Trophoblast cell (in vitro differentiated cells and primary cell): ENCODE measurements around the gene MIF.

Experiments
- DNase-seq, 2 donors: peaks; one replicate each; pipeline ENCODE4 v3.0.0-alpha.2; 2016
- H2AFZ ChIP-seq: 2 replicates; pipeline ENCODE4 v1.6.1; 2013; ENCODE audit warnings: low read length, moderate library complexity, mild to moderate bottlenecking; ENCODE audit not compliant: insufficient read depth, poor library complexity
- H2AK5ac ChIP-seq: 2 replicates; pipeline ENCODE4 v1.6.1; 2013; ENCODE audit warnings: mild to moderate bottlenecking, low read length
- H2BK120ac ChIP-seq: 2 replicates; pipeline ENCODE4 v1.6.1; 2013; ENCODE audit warnings: low read length, mild to moderate bottlenecking, moderate library complexity; ENCODE audit not compliant: insufficient read depth, poor library complexity
- H2BK12ac ChIP-seq: 2 replicates; pipeline ENCODE4 v1.6.1; 2013; ENCODE audit warnings: mild to moderate bottlenecking, low read length, moderate library complexity
- H2BK5ac ChIP-seq: 2 replicates; pipeline ENCODE4 v1.6.1; 2013; ENCODE audit warnings: low read length, low read depth, moderate library complexity, mild to moderate bottlenecking; ENCODE audit not compliant: poor library complexity
- H3K14ac ChIP-seq: 2 replicates; pipeline ENCODE4 v1.6.1; 2013; ENCODE audit warnings: mild to moderate bottlenecking, low read length
- H3K18ac ChIP-seq: 2 replicates; pipeline ENCODE4 v1.6.1; 2013; ENCODE audit warnings: mild to moderate bottlenecking, low read length
- H3K23ac ChIP-seq: 2 replicates; pipeline ENCODE4 v1.6.1; 2013; ENCODE audit warnings: low read length
- H3K27ac ChIP-seq: 2 replicates; pipeline ENCODE4 v1.5.1; 2013; ENCODE audit warnings: low read depth, mild to moderate bottlenecking, inconsistent platforms, low read length, moderate library complexity
- H3K27me3 ChIP-seq: 2 replicates; pipeline ENCODE4 v1.6.1; 2013; ENCODE audit warnings: inconsistent platforms, mild to moderate bottlenecking, low read length, moderate library complexity; ENCODE audit not compliant: insufficient read depth
- H3K36me3 ChIP-seq, 2 experiments: 1 replicate in 1 of 2; 2 replicates in 1 of 2; pipeline ENCODE4 v1.6.1; 2013; ENCODE audit warnings: low read length in 2 of 2, mild to moderate bottlenecking in 2 of 2, moderate library complexity in 1 of 2; ENCODE audit not compliant: insufficient read depth in 2 of 2, control insufficient read depth in 1 of 2
- H3K4ac ChIP-seq: 2 replicates; pipeline ENCODE4 v1.6.1; 2013; ENCODE audit warnings: low read depth, mild to moderate bottlenecking, low read length, moderate library complexity
- H3K4me1 ChIP-seq, 2 experiments: 1 replicate in 1 of 2; 2 replicates in 1 of 2; pipeline ENCODE4 v1.6.1; 2013; ENCODE audit warnings: low read length in 2 of 2, mild to moderate bottlenecking in 2 of 2, moderate library complexity in 1 of 2; ENCODE audit not compliant: insufficient read depth in 2 of 2, control insufficient read depth in 1 of 2
- H3K4me2 ChIP-seq: 2 replicates; pipeline ENCODE4 v1.6.1; 2013; ENCODE audit warnings: inconsistent platforms, mild to moderate bottlenecking, low read length, moderate library complexity
- H3K4me3 ChIP-seq: 2 replicates; pipeline ENCODE4 v1.5.1; 2013; ENCODE audit warnings: mild to moderate bottlenecking, low read depth, low read length, inconsistent platforms
- H3K79me1 ChIP-seq: one replicate; pipeline ENCODE4 v1.6.1; 2013; ENCODE audit warnings: low read length
- H3K79me2 ChIP-seq: 2 replicates; pipeline ENCODE4 v1.6.1; 2013; ENCODE audit warnings: low read length, mild to moderate bottlenecking; ENCODE audit not compliant: control insufficient read depth, insufficient read depth, poor library complexity
- H3K9ac ChIP-seq: 2 replicates; pipeline ENCODE4 v1.6.1; 2013; ENCODE audit warnings: mild to moderate bottlenecking, low read length
- H3K9me3 ChIP-seq: 2 replicates; pipeline ENCODE4 v1.6.1; 2013; ENCODE audit warnings: low read depth, mild to moderate bottlenecking, control low read depth, inconsistent platforms, low read length; ENCODE audit not compliant: insufficient read depth
- H4K12ac ChIP-seq: 2 replicates; pipeline ENCODE4 v1.6.1; 2013; ENCODE audit warnings: low read depth, mild to moderate bottlenecking, low read length, moderate library complexity
- H4K8ac ChIP-seq: 2 replicates; pipeline ENCODE4 v1.6.1; 2013; ENCODE audit warnings: low read depth, mild to moderate bottlenecking, low read length, moderate library complexity
- H4K91ac ChIP-seq: one replicate; pipeline ENCODE4 v1.6.1; 2013; ENCODE audit warnings: low read depth, mild to moderate bottlenecking, low read length, moderate library complexity
- WGBS: extraction: QIAGEN DNeasy Blood & Tissue Kit; methylation state at CpG from one replicate; pipeline ENCODE4 v1.1.7; 2013; ENCODE audit warnings: missing lambda C conversion rate; ENCODE audit not compliant: insufficient read length, insufficient coverage; ENCODE audit errors: extremely low coverage; 5-methylcytosine and 5-hydroxymethylcytosine counted together

The MIF gene

GRCh38 chr22:23874871-23875270 lies 19.3 kb upstream of the MIF start:
- Histone ChIP-seq H2AK5ac (no peak overlapping the region), H3K36me3 (peaks cover 3 to 13% of the 10 kb centered on the region in 2 experiments), H2BK120ac (no peak overlapping the region), H3K9ac (no peak overlapping the region), H3K4me1 (no peaks in the 10 kb centered on the region), H2AFZ (no peak overlapping the region), H3K4me3 (no peak overlapping the region), H2BK5ac (no peak overlapping the region), H3K18ac (no peak overlapping the region), H3K14ac (no peak overlapping the region), H3K9me3 (no peaks in the 10 kb centered on the region), H3K27ac (no peak overlapping the region), H3K23ac (no peak overlapping the region), H4K8ac (no peak overlapping the region), H3K4ac (no peak overlapping the region), H4K12ac (no peak overlapping the region), H3K79me2 (no peaks in the 10 kb centered on the region), H3K27me3 (no peaks in the 10 kb centered on the region), H3K4me2 (no peak overlapping the region), H3K79me1 (no peaks in the 10 kb centered on the region), H4K91ac (no peak overlapping the region), H2BK12ac (no peak overlapping the region)
- DNase-seq, result no peak
- no CpG with 5 or more reads among the region's 4 CpGs for WGBS

GRCh38 chr22:23875801-23876200 lies 18.4 kb upstream of the MIF start:
- H3K18ac ChIP-seq, result no peak overlapping the region
- no peak overlapping the region for H3K27ac ChIP-seq
- no peak overlapping the region for H4K8ac ChIP-seq
- peaks cover 3 to 12% of the 10 kb centered on the region in 2 experiments for H3K36me3 ChIP-seq
- H2BK120ac ChIP-seq, result no peak overlapping the region
- no peaks in the 10 kb centered on the region for H3K9me3 ChIP-seq
- no peaks in the 10 kb centered on the region for H3K4me1 ChIP-seq
- no peak overlapping the region for H3K4ac ChIP-seq
- H3K27me3 ChIP-seq, result no peaks in the 10 kb centered on the region
- no peak overlapping the region for H2BK12ac ChIP-seq
- no CpG with 5 or more reads among the region's 2 CpGs for WGBS
- H3K9ac ChIP-seq, result no peak overlapping the region
- H4K91ac ChIP-seq, result no peak overlapping the region
- H2AK5ac ChIP-seq, result no peak overlapping the region
- H3K4me3 ChIP-seq, result no peak overlapping the region
- H2AFZ ChIP-seq, result no peak overlapping the region
- no peak overlapping the region for H2BK5ac ChIP-seq
- H3K79me1 ChIP-seq, result no peaks in the 10 kb centered on the region
- H4K12ac ChIP-seq, result no peak overlapping the region
- no peak for DNase-seq
- H3K79me2 ChIP-seq, result no peaks in the 10 kb centered on the region
- no peak overlapping the region for H3K23ac ChIP-seq
- no peak overlapping the region for H3K4me2 ChIP-seq
- H3K14ac ChIP-seq, result no peak overlapping the region

DNA sequence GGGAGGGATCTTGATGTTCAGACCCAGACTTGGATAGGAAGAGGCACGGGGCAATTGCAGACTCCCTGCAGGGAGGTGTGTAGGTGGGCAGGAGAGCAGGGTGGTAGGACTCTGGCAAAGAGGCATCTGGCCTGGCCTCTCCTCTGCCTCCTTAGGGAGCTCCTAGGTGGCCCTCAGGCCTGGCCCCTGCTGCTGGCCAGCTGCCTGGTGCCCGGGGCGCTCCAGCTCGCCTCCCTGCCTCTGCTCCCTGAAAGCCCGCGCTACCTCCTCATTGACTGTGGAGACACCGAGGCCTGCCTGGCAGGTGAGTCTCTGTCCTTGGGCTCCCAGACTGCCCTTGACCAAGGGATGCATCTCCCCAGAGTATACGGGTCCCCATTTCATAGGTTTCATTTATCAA lies 16.6 kb upstream of the MIF start:
- WGBS, result no CpG with 5 or more reads among the region's 8 CpGs
- Histone ChIP-seq H4K91ac (no peak overlapping the region), H3K9ac (no peak overlapping the region), H4K8ac (no peak overlapping the region), H2BK12ac (no peak overlapping the region), H3K27me3 (no peaks in the 10 kb centered on the region), H4K12ac (no peak overlapping the region), H3K23ac (no peak overlapping the region), H2AK5ac (no peak overlapping the region), H3K14ac (no peak overlapping the region), H3K79me1 (no peaks in the 10 kb centered on the region), H3K9me3 (no peaks in the 10 kb centered on the region), H2AFZ (no peak overlapping the region), H2BK120ac (no peak overlapping the region), H3K4me2 (no peak overlapping the region), H3K4me1 (no peaks in the 10 kb centered on the region), H3K4me3 (no peak overlapping the region), H3K36me3 (peaks cover 3 to 13% of the 10 kb centered on the region in 2 experiments), H3K4ac (no peak overlapping the region), H2BK5ac (no peak overlapping the region), H3K18ac (no peak overlapping the region), H3K27ac (no peak overlapping the region), H3K79me2 (no peaks in the 10 kb centered on the region)
- no peak for DNase-seq

- no peaks in the 10 kb centered on the region for H3K79me1 ChIP-seq
- H3K4me1 ChIP-seq, result no peaks in the 10 kb centered on the region
Measured at GRCh38 chr22:23878219-23878618, 16.0 kb upstream of the MIF start.

More at GRCh38 chr22:23878219-23878618, 16.0 kb upstream of the MIF start:
- H3K79me2 ChIP-seq, result no peaks in the 10 kb centered on the region
- no peak overlapping the region for H3K18ac ChIP-seq
- H4K12ac ChIP-seq, result no peak overlapping the region
- no peak overlapping the region for H4K8ac ChIP-seq
- no peak overlapping the region for H3K4me2 ChIP-seq
- no peaks in the 10 kb centered on the region for H3K9me3 ChIP-seq
- no peaks in the 10 kb centered on the region for H3K27me3 ChIP-seq
- no peak overlapping the region for H4K91ac ChIP-seq
- no CpG with 5 or more reads among the region's 7 CpGs for WGBS
- no peak overlapping the region for H2BK12ac ChIP-seq
- no peak overlapping the region for H3K14ac ChIP-seq
- H2BK120ac ChIP-seq, result no peak overlapping the region
- no peak overlapping the region for H3K4me3 ChIP-seq
- no peak for DNase-seq
- H3K9ac ChIP-seq, result no peak overlapping the region
- H3K23ac ChIP-seq, result no peak overlapping the region
- H3K36me3 ChIP-seq, result peaks cover 3 to 15% of the 10 kb centered on the region in 2 experiments
- H2AFZ ChIP-seq, result no peak overlapping the region
- no peak overlapping the region for H3K27ac ChIP-seq
- H2BK5ac ChIP-seq, result no peak overlapping the region
- H2AK5ac ChIP-seq, result no peak overlapping the region
- H3K4ac ChIP-seq, result no peak overlapping the region
